ENCODE measurements around the gene AJM1. TPM values are rescaled to one million over a fixed set of nuclear protein-coding genes. Genes with fewer than 3 reads are reported as not detected.

Gene AJM1
- total RNA-seq, 1 experiment from 2014 or later, result 2.9 TPM

DNA sequence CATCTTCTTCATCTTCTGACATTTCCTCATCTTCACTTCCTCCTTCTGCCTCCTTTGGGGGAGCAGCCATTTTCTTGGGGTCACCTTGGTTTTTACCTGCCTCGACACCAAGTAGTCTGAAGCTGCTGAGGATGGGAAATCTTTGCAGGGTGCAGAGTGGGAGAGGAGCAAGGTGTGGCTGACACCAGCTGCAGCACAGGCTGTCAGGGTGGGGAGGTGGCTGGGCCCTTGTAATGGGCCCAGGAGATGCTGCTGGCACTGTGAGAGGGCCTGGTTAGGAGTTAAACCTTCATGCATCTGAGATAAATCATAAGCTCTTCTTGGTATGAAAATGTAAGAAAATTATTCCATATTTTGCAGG is 26.9 kb upstream of the AJM1 start:
- H3K27ac Mint-ChIP-seq (ENCODE audit: unreplicated experiment), result no peak overlapping the region
- H3K36me3 Mint-ChIP-seq (ENCODE audit: insufficient read depth, unreplicated experiment), result peaks cover 50% of the 10 kb centered on the region
- TF ChIP-seq, protein P1, sequence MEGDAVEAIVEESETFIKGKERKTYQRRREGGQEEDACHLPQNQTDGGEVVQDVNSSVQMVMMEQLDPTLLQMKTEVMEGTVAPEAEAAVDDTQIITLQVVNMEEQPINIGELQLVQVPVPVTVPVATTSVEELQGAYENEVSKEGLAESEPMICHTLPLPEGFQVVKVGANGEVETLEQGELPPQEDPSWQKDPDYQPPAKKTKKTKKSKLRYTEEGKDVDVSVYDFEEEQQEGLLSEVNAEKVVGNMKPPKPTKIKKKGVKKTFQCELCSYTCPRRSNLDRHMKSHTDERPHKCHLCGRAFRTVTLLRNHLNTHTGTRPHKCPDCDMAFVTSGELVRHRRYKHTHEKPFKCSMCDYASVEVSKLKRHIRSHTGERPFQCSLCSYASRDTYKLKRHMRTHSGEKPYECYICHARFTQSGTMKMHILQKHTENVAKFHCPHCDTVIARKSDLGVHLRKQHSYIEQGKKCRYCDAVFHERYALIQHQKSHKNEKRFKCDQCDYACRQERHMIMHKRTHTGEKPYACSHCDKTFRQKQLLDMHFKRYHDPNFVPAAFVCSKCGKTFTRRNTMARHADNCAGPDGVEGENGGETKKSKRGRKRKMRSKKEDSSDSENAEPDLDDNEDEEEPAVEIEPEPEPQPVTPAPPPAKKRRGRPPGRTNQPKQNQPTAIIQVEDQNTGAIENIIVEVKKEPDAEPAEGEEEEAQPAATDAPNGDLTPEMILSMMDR (IDR thresholded peaks at IDR 0.05; ENCODE audit: unreplicated experiment), result no peak
- BruUV-seq (replicated peaks), result no TSS peak
- intact Hi-C loops (cut with micrococcal nuclease; ENCODE audit: unreplicated experiment), result no loop called here
- no peak overlapping the region for H3K4me3 Mint-ChIP-seq (ENCODE audit: low read depth, unreplicated experiment)
- no peaks in the 10 kb centered on the region for H3K4me1 Mint-ChIP-seq (ENCODE audit: low read depth, unreplicated experiment)
- H3K27me3 Mint-ChIP-seq (ENCODE audit: unreplicated experiment), result no peaks in the 10 kb centered on the region
- no peaks in the 10 kb centered on the region for H3K9me3 Mint-ChIP-seq (ENCODE audit: low read depth, unreplicated experiment)
- CTCF ChIA-PET, result no interaction called here
- DNase-seq, result no peak

DNA sequence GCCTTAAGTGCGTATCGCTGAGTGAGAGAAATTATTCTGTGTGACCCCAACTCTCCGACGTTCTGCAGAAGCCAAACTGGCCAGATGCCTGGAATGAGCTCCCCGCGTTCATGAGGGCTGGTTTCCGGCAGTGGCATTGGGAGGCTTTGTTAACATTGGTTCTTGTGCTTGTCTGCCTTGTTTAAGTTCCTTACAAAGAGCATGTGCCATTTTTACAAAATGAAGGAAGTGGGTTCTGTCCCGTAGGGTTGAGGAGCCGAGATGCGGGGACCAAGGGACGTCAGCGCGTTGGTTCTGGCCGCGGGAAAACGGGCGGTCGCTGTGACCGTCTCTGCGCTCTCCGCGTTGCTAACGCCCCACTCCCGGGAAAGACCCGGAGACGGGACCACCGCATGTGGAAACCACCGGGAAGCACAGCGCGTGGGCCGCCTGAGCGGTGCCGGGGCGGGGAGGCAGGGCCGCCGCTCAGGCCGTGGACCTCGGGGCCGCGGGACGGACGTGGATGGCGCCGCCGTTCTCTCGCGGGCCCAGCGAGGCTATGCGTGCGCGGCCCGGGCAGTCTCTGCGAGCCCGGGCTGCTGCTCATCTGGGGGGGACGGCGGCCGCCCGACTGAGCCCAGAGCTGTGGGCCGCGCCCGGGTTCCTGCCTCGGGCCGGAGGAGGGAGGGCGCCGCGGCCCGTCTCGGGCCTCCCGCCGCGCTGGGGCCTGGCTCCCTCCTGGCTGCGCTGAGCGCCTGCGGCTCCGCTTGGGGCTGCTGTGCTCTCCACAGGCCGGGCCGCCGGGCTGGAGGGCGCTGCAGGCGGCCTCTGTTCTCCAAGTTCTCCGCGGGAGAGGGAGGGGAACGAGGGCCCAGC is 21.1 kb upstream of the AJM1 start:
- H3K4me3 Mint-ChIP-seq (ENCODE audit: low read depth, unreplicated experiment), result no peak overlapping the region
- TF ChIP-seq, protein P1 (IDR thresholded peaks at IDR 0.05; ENCODE audit: unreplicated experiment), result no peak
- intact Hi-C loops (cut with micrococcal nuclease; ENCODE audit: unreplicated experiment), result no loop called here
- BruUV-seq (replicated peaks), result no TSS peak
- H3K36me3 Mint-ChIP-seq (ENCODE audit: insufficient read depth, unreplicated experiment), result peaks cover 33% of the 10 kb centered on the region
- CTCF ChIA-PET, result no interaction called here
- H3K4me1 Mint-ChIP-seq (ENCODE audit: low read depth, unreplicated experiment), result no peaks in the 10 kb centered on the region
- no peaks in the 10 kb centered on the region for H3K9me3 Mint-ChIP-seq (ENCODE audit: low read depth, unreplicated experiment)
- DNase-seq, result no peak
- no peak overlapping the region for H3K27ac Mint-ChIP-seq (ENCODE audit: unreplicated experiment)
- no peaks in the 10 kb centered on the region for H3K27me3 Mint-ChIP-seq (ENCODE audit: unreplicated experiment)

DNA sequence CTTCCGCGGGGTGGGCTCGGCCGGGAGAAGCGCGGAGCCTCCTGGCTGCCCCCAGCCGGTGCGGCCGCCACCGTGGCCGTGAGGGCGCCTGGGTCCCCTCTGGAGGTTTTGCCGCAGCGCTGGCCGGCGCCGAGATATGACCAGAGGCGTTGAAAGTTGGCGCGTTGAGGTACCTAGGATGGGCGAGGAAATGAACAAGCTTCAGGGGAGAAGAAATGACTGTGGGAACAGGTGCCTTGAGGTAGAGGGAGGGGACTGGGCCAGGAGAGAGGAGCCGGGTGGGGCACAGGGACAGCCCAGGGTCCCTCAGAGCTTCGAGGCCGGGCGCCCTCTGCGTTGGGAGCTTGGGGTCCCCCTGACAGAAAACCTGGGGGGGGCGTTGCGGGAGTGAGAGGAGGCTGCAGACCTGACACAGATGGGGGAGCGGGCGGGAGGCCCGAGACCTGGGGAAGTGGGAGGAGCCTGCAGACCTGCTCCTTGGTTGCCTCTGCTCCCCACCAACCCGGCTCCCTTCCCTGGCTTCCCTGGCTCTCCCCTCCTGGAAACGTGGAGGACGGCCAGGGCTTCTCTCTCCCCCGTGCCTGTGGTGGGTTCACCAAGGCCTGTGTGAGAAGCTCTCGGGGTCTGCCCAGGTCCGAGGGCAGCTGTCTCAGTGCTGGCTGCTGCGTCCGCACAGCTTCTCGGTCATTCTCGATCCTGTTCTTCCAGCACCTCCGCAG is 20.3 kb upstream of the AJM1 start:
- H3K27me3 Mint-ChIP-seq (ENCODE audit: unreplicated experiment), result no peaks in the 10 kb centered on the region
- peaks cover 25% of the 10 kb centered on the region for H3K36me3 Mint-ChIP-seq (ENCODE audit: insufficient read depth, unreplicated experiment)
- H3K4me3 Mint-ChIP-seq (ENCODE audit: low read depth, unreplicated experiment), result no peak overlapping the region
- no TSS peak for BruUV-seq (replicated peaks)
- no peaks in the 10 kb centered on the region for H3K9me3 Mint-ChIP-seq (ENCODE audit: low read depth, unreplicated experiment)
- TF ChIP-seq, protein P1 (IDR thresholded peaks at IDR 0.05; ENCODE audit: unreplicated experiment), result no peak
- no peak overlapping the region for H3K27ac Mint-ChIP-seq (ENCODE audit: unreplicated experiment)
- CTCF ChIA-PET, result no interaction called here
- H3K4me1 Mint-ChIP-seq (ENCODE audit: low read depth, unreplicated experiment), result no peaks in the 10 kb centered on the region
- intact Hi-C loops (cut with micrococcal nuclease; ENCODE audit: unreplicated experiment), result no loop called here
- DNase-seq, result no peak

DNA sequence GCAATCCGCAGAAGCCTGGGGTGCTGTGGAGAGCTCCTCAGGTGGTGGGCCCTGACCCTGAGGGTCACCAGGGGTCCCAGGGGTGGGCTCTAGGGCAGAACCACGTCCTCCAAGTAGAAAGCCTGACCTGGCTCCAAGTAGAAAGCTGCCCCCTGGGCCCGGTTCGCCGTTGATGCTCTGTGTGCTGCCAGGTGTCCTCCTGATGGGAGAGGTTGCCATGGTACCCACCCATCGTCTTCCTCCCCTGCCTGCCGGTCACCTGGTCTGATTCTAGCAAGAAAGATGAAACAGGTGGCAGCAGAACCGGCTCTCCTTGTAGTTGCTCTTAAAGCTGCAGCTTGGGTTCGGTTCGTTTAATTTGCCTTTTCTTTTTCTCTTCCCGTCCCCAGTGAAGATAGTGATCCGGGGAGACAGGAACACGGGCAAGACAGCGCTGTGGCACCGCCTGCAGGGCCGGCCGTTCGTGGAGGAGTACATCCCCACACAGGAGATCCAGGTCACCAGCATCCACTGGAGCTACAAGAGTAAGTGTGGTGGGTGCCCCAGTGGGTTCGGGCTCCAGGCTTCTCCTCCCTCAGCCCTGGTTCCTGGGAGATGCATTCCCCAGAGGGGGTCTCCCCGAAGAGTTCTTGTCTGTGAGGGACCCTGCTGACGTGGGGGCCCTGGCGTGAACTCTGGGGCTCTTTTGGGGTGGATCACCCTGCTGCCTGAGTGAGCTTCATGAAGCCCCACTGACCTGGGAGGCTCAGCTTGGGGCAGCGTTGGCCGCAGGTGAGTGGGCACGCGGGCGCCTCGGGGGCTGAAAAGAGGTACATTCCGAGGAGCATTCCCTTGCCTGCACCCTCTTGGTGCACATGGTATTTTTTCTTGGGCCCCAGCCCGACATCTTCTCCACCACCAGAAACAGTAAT is 18.9 kb upstream of the AJM1 start:
- no peaks in the 10 kb centered on the region for H3K9me3 Mint-ChIP-seq (ENCODE audit: low read depth, unreplicated experiment)
- no peak overlapping the region for H3K4me3 Mint-ChIP-seq (ENCODE audit: low read depth, unreplicated experiment)
- no peak overlapping the region for H3K27ac Mint-ChIP-seq (ENCODE audit: unreplicated experiment)
- DNase-seq, result no peak
- TF ChIP-seq, protein P1 (IDR thresholded peaks at IDR 0.05; ENCODE audit: unreplicated experiment), result no peak
- no peaks in the 10 kb centered on the region for H3K4me1 Mint-ChIP-seq (ENCODE audit: low read depth, unreplicated experiment)
- intact Hi-C loops (cut with micrococcal nuclease; ENCODE audit: unreplicated experiment), result no loop called here
- peaks cover 19% of the 10 kb centered on the region for H3K36me3 Mint-ChIP-seq (ENCODE audit: insufficient read depth, unreplicated experiment)
- H3K27me3 Mint-ChIP-seq (ENCODE audit: unreplicated experiment), result no peaks in the 10 kb centered on the region
- no TSS peak for BruUV-seq (replicated peaks)
- CTCF ChIA-PET, result no interaction called here

All from Calu3 (cell line).